Measurements from ENCODE around the gene DCXR.

Gene DCXR

DNA sequence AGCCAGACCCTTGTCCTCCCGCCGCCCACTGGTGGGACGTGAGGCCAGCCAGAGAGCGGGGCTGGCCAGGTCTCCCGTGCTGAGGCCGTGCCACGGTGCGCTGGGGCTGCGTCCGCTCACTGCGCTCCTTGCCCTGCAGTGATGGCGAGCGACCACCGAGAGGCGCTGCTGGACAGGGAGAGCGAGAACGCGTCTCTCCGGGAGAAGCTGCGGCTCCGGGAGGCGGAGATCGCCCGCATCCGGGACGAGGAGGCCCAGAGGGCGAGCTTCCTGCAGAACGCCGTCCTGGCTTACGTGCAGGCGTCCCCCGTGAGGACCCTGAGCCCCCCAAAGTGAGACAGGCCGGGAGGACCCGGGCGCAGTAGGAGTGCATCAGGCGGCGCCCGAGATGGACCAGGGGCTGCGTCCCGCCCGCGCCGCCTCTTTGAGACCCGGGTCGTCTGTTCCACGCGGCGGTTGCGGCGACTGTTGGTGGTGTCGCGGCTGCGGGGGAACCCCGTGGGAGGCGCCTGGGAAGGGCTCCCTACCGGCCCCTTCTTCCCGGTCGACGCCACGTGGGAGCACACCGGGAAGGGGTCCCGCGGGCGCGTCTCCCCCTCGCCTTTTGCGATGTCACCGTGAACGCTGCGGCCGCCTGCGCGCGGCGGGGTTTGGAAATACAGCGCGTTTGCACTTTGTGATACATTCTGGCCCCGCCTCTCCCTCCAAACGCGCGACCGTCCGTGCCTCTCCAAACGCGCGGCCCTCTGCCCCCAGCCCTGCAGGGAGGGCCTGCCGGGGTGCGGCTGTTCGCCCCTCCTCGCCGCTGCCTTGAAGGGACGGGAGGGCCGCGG is 6.8 kb downstream of the DCXR start:
- TF ChIP-seq, protein P1, sequence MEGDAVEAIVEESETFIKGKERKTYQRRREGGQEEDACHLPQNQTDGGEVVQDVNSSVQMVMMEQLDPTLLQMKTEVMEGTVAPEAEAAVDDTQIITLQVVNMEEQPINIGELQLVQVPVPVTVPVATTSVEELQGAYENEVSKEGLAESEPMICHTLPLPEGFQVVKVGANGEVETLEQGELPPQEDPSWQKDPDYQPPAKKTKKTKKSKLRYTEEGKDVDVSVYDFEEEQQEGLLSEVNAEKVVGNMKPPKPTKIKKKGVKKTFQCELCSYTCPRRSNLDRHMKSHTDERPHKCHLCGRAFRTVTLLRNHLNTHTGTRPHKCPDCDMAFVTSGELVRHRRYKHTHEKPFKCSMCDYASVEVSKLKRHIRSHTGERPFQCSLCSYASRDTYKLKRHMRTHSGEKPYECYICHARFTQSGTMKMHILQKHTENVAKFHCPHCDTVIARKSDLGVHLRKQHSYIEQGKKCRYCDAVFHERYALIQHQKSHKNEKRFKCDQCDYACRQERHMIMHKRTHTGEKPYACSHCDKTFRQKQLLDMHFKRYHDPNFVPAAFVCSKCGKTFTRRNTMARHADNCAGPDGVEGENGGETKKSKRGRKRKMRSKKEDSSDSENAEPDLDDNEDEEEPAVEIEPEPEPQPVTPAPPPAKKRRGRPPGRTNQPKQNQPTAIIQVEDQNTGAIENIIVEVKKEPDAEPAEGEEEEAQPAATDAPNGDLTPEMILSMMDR (conservative IDR thresholded peaks at IDR 0.05; ENCODE audit: low read depth, low read length), result peak; percentile 86
- DNase-seq (ENCODE audit: low read depth), result peak; percentile 92
- peak overlapping the region; percentile 62 for H3K4me3 ChIP-seq (ENCODE audit: low read depth, low read length)

DNA sequence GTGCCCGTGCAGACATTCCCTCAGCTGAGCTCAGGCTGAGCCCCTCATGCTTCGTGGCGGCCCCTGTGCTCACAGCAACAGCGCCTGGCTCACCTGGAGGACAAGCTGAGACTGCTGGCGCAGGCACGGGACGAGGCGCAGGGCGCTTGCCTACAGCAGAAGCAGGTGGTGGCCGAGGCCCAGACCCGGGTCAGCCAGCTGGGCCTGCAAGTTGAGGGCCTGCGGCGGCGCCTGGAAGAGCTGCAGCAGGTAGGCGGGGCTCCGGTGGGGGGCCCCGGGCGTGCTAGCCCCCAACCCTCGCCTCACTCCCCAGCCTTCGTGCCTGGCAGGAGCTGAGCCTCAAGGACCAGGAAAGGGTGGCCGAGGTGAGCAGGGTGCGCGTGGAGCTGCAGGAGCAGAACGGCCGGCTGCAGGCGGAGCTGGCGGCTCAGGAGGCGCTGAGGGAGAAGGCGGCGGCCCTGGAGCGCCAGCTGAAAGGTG is 7.5 kb downstream of the DCXR start:
- no peak for DNase-seq (ENCODE audit: low read depth)
- TF ChIP-seq, protein P1 (conservative IDR thresholded peaks at IDR 0.05; ENCODE audit: low read depth, low read length), result no peak
- no peak overlapping the region for H3K4me3 ChIP-seq (ENCODE audit: low read depth, low read length)

DNA sequence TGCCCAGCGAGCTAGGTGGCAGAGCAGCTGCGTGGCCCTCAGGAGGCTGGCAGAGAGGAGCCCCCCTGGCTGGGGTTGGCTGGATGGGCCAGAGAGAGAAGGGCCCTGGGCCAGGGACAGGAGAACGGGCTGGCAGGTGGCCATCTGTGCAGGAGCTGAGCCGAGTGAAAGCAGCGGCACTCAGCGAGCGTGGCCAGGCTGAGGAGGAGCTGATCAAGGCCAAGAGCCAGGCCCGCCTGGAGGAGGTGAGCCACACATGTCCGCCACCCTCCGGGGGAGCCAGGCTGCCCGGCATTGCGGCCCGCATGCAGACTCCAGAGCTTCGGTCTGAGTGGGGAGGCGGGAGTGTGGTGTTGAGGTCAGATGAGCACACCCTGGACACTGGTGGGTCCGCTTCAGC is 8.1 kb downstream of the DCXR start:
- no peak overlapping the region for H3K4me3 ChIP-seq (ENCODE audit: low read depth, low read length)
- TF ChIP-seq, protein P1 (conservative IDR thresholded peaks at IDR 0.05; ENCODE audit: low read depth, low read length), result no peak
- DNase-seq (ENCODE audit: low read depth), result no peak

DNA sequence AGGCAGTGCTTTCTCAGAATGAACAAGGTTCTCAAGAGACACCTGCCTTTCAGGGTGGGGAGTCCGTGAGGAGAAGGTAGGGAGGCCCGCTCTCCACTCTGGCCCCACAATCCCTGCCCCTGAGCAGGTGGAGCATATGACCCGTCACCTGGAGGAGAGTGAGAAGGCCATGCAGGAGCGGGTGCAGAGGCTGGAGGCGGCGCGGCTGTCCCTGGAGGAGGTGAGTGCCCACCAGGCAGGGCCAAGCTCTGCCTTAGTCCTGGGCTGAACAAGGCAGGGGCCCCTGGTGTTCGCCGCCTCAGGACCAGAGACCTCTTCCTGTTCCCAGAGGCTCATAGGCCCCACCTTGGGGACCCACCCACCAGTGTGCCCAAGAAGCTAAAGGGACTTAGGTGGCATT is 8.5 kb downstream of the DCXR start:
- no peak for DNase-seq (ENCODE audit: low read depth)
- TF ChIP-seq, protein P1 (conservative IDR thresholded peaks at IDR 0.05; ENCODE audit: low read depth, low read length), result no peak
- H3K4me3 ChIP-seq (ENCODE audit: low read depth, low read length), result no peak overlapping the region

DNA sequence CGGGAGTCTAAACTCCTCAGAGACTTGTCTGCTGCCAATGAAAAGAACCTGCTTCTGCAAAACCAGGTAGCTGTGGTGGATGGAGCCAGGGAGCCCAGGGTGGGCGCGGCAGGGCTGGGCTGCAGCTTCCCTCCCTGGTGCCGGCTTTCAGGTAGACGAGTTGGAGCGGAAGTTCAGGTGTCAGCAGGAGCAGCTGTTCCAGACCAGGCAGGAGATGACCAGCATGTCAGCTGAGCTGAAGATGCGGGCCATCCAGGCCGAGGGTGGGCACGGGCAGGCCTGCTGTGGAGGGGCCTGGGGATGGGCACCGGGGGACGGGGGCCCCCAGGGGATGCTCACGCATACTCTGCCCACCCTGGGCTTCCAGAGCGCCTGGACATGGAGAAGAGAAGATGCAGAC is 9.3 kb downstream of the DCXR start:
- no peak overlapping the region for H3K4me3 ChIP-seq (ENCODE audit: low read depth, low read length)
- TF ChIP-seq, protein P1 (conservative IDR thresholded peaks at IDR 0.05; ENCODE audit: low read depth, low read length), result no peak
- DNase-seq (ENCODE audit: low read depth), result no peak

DNA sequence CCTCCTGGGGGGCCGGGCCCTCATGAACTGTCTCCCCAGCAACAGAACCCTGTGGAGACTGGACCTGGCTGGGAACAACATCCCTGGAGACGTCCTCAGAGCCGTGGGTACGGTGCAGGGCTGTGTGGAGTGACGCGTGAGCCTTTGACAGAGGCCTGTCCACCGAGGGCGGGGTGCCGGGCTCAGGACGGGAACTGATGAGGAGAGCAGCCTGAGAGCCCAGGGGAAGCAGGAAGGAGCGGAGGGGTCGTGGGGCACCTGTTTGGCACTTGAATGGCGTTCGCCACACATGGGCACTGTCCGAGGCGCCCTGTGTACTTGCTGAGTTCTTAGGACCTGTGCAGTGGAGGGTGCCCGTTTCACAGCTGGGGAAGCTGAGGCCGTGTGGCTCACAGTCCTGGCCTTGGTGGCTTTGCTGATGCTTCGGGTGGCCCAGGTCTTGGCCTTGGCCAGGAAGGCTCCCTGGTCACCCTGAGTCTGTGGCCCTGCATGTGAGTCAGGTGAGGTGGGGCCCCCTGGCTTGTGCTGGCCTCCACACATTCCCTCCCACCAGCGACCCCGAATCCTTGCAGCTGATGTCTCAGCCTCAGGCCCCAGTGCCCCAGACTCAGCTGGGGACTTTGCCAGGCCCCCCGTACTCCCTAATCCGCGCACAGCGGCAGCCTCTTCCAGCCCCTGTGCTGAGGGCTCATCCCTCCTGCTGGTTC is 11.9 kb downstream of the DCXR start:
- H3K4me3 ChIP-seq (ENCODE audit: low read depth, low read length), result no peak overlapping the region
- TF ChIP-seq, protein P1 (conservative IDR thresholded peaks at IDR 0.05; ENCODE audit: low read depth, low read length), result no peak
- DNase-seq (ENCODE audit: low read depth), result no peak

Data from choroid plexus epithelial cell (primary cell).